Vagina (tissue), 2 donors: ENCODE measurements around the gene GALNT9. TPM values are rescaled to one million over a fixed set of nuclear protein-coding genes. Genes with fewer than 3 reads are reported as not detected.

Source experiments
- DNase-seq, 2 donors: peaks; one replicate each; pipeline ENCODE4 v3.0.0-alpha.2; 2017; ENCODE audit errors: extremely low spot score in 2 of 2
- H3K27ac ChIP-seq: fragments of 200-600 bp; sonication (generic); one replicate; pipeline ENCODE4 v1.5.1; 2019
- H3K27me3 ChIP-seq: fragments of 200-600 bp; sonication (generic); one replicate; pipeline ENCODE4 v1.5.1; 2019
- H3K36me3 ChIP-seq, 2 donors: fragments of 200-600 bp; sonication (generic); one replicate each; pipeline ENCODE4 v1.5.1; 2017 to 2019
- H3K4me1 ChIP-seq: fragments of 200-600 bp; sonication (generic); one replicate; pipeline ENCODE4 v1.5.1; 2019
- H3K4me3 ChIP-seq, 2 donors: fragments of 200-600 bp; sonication (generic); 1 replicate in 1 of 2; 2 replicates in 1 of 2; pipeline ENCODE4 v1.5.1; 2016 to 2019
- H3K9me3 ChIP-seq: fragments of 200-600 bp; sonication (generic); one replicate; pipeline ENCODE4 v1.5.1; 2019
- CTCF ChIP-seq, 3 experiments: fragments of 450-650 bp in 2 of 3; fragments of 200-600 bp in 1 of 3; sonication (generic) in 1 of 3; IDR thresholded peaks; one replicate each; pipeline ENCODE4 v1.5.1; 2017 to 2019; ENCODE audit warnings: antibody characterized with exemption in 3 of 3, mild to moderate bottlenecking in 2 of 3, moderate library complexity in 2 of 3
- POLR2A ChIP-seq, 2 donors: fragments of 450-650 bp; IDR thresholded peaks; one replicate each; pipeline ENCODE4 v1.6.1; 2017; ENCODE audit warnings: antibody characterized with exemption in 2 of 2, mild to moderate bottlenecking in 2 of 2, moderate library complexity in 2 of 2
- POLR2AphosphoS5 ChIP-seq, 2 donors: sonication (generic); formaldehyde crosslinking; IDR thresholded peaks; one replicate each; pipeline ENCODE4 v1.9.0; 2017; ENCODE audit warnings: antibody characterized with exemption in 2 of 2, mild to moderate bottlenecking in 2 of 2, low read depth in 1 of 2; ENCODE audit not compliant: insufficient read depth in 1 of 2
- intact Hi-C: fragments of 100-400 bp; cut with DNase I; formaldehyde crosslinking; loops from one replicate; pipeline ENCODE4 v1.15.1; 2023
- total RNA-seq: library from RNA; depleted of rRNA; stranded (reverse); fragments of >200 nt; gene quantifications from one replicate; pipeline ENCODE4 v1.2.3, GENCODE V29; 2016

The GALNT9 gene
- total RNA-seq, 1 donor from 2014 or later = 1.5 TPM

GRCh38 chr12:132284827-132285741, 44.3 kb downstream of the GALNT9 start:
- Histone ChIP-seq H3K27ac (no peak overlapping the region), H3K4me1 (peaks cover 10% of the 10 kb centered on the region), H3K36me3 (no peaks in the 10 kb centered on the region), H3K9me3 (no peaks in the 10 kb centered on the region), H3K27me3 (peaks cover 7% of the 10 kb centered on the region), H3K4me3 (peak overlapping the region in 1 of 2 donors; percentile 28)
- no peak for DNase-seq
- intact Hi-C loops = no loop called here
- no peak for TF ChIP-seq POLR2A (IDR thresholded peaks at IDR 0.05)
- TF ChIP-seq POLR2AphosphoS5 (IDR thresholded peaks at IDR 0.05; ENCODE audit: insufficient read depth in 1 of 2, low read depth in 1 of 2) = no peak
- no peak for TF ChIP-seq CTCF (IDR thresholded peaks at IDR 0.05)

DNA sequence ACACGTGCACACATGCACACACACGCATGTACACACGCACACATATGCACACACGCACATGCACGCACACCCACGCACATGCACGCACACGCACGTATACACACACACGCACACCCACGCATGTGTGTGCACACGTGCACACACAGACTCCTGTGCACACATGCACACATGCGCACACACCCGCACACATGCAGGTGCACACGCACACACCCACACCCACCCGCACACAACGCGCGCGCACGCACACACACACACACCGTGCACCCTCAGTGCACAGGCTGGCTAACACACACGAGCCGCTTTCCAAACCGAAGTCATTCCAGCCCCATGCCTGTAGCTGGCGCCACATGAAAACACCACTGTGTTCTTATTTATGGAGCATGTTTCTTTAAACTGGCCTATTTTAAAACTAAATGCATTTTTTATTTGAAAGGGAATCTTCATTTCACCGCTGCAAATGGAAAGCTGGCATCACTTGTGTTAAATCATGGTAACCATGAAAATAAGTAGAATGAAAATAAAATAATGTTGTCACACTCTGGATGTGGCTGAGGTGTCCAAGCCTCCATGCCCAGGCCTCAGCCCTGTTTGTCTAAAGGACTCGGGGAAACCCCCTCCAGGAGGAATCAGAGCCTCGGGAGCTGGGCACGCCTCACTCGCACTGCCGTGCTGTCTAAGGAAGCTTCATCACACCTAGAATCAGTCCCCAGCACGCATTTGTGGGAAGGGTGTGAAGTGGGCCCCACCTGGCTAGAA, 45.1 kb downstream of the GALNT9 start:
- no peak for TF ChIP-seq CTCF (IDR thresholded peaks at IDR 0.05)
- TF ChIP-seq POLR2AphosphoS5 (IDR thresholded peaks at IDR 0.05; ENCODE audit: insufficient read depth in 1 of 2, low read depth in 1 of 2) = no peak
- TF ChIP-seq POLR2A (IDR thresholded peaks at IDR 0.05) = no peak
- no peak for DNase-seq
- intact Hi-C loops = no loop called here
- Histone ChIP-seq H3K36me3 (no peaks in the 10 kb centered on the region), H3K27me3 (peaks cover 7% of the 10 kb centered on the region), H3K4me3 (no peak overlapping the region), H3K27ac (no peak overlapping the region), H3K4me1 (peaks cover 10% of the 10 kb centered on the region), H3K9me3 (no peaks in the 10 kb centered on the region)

- no peaks in the 10 kb centered on the region for H3K36me3 ChIP-seq
- TF ChIP-seq CTCF (IDR thresholded peaks at IDR 0.05) = no peak
- no peak for TF ChIP-seq POLR2A (IDR thresholded peaks at IDR 0.05)
- no peak for TF ChIP-seq POLR2AphosphoS5 (IDR thresholded peaks at IDR 0.05; ENCODE audit: insufficient read depth in 1 of 2, low read depth in 1 of 2)
- intact Hi-C loops = no loop called here
- no peak for DNase-seq
- H3K27me3 ChIP-seq = peaks cover 7% of the 10 kb centered on the region
- H3K27ac ChIP-seq = no peak overlapping the region
- H3K4me1 ChIP-seq = peaks cover 10% of the 10 kb centered on the region
- no peaks in the 10 kb centered on the region for H3K9me3 ChIP-seq
- H3K4me3 ChIP-seq = no peak overlapping the region
These were observed 46.2 kb downstream of the GALNT9 start for GRCh38 chr12:132282950-132283771.

DNA sequence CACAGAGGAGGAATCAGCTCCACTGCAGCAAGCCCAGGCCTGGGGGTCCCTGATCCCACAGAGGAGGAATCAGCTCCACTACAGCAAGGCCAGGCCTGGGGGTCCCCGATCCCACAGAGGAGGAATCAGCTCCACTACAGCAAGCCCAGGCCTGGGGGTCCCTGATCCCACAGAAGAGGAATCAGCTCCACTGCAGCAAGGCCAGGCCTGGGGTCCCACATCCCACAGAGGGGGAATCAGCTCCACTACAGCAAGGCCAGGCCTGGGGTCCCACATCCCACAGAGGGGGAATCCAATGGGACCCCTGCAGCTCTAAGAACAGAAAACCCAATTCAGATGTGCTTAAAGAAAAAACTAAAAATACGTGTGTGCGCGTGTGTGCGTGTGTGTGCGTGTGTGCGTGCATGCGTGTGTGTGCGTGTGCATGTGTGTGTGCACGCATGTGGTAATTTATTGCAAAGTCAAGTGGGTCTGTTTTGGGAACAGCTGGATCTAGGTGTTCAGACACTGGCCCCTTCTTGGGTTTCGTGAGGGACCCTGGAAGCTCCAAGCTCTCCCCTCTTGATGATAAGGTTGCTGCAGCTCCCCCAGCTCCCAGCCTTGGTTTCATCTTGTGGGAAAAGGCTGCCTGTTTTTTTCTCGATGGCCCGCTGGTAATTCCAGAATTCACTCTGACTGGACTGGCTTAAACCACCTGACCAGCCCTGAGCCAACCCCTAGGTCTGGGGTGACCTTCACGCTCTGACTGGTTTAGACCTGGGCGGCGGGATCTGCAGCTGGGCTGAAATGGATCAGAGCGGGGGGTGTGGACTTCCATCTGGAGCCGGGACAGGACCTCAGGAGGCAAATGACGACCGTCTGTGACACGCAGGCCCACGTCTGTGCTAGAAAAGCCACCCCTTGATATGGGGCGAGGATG, 47.1 kb downstream of the GALNT9 start:
- no peak for DNase-seq
- TF ChIP-seq POLR2AphosphoS5 (IDR thresholded peaks at IDR 0.05; ENCODE audit: insufficient read depth in 1 of 2, low read depth in 1 of 2) (no peak), POLR2A (IDR thresholded peaks at IDR 0.05) (no peak), CTCF (IDR thresholded peaks at IDR 0.05) (no peak)
- Histone ChIP-seq H3K4me3 (no peak overlapping the region), H3K9me3 (no peaks in the 10 kb centered on the region), H3K36me3 (no peaks in the 10 kb centered on the region), H3K27me3 (peaks cover 7% of the 10 kb centered on the region), H3K27ac (no peak overlapping the region), H3K4me1 (peaks cover 14% of the 10 kb centered on the region)
- intact Hi-C loops = no loop called here
